OCI-LY3 (cell line): ENCODE results near the gene CTNNBIP1.

Experiments
- CTCF ChIP-seq: fragments of 200-600, 300-600 bp; sonication (generic); IDR thresholded peaks from 2 replicates; pipeline ENCODE4 v1.5.1; 2014; ENCODE audit warnings: antibody characterized with exemption, low read length, low read depth
- EZH2phosphoT487 ChIP-seq: fragments of 200-600 bp; shearing (Covaris generic); IDR thresholded peaks from 2 replicates; pipeline ENCODE4 v1.6.1; 2018; ENCODE audit warnings: antibody characterized with exemption, mixed run types, low read depth

- no peak for TF ChIP-seq CTCF
- TF ChIP-seq EZH2phosphoT487 = no peak
Observed at GRCh38 chr1:9841460-9841859, 68.6 kb downstream of the CTNNBIP1 start.
